ENCODE data around the gene HMGN4.

GRCh38 chr6:26592649-26593048, 54.5 kb downstream of the HMGN4 start:
- TF ChIP-seq, protein P1, sequence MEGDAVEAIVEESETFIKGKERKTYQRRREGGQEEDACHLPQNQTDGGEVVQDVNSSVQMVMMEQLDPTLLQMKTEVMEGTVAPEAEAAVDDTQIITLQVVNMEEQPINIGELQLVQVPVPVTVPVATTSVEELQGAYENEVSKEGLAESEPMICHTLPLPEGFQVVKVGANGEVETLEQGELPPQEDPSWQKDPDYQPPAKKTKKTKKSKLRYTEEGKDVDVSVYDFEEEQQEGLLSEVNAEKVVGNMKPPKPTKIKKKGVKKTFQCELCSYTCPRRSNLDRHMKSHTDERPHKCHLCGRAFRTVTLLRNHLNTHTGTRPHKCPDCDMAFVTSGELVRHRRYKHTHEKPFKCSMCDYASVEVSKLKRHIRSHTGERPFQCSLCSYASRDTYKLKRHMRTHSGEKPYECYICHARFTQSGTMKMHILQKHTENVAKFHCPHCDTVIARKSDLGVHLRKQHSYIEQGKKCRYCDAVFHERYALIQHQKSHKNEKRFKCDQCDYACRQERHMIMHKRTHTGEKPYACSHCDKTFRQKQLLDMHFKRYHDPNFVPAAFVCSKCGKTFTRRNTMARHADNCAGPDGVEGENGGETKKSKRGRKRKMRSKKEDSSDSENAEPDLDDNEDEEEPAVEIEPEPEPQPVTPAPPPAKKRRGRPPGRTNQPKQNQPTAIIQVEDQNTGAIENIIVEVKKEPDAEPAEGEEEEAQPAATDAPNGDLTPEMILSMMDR (IDR thresholded peaks at IDR 0.05; ENCODE audit: control extremely low read depth in 1 of 3, insufficient read depth in 1 of 3, low read depth in 1 of 3, low read length in 3 of 3), result no peak
- TF ChIP-seq CREB1 (IDR thresholded peaks at IDR 0.05), result no peak
